Hematopoietic multipotent progenitor cell treated with erythropoietin and hydrocortisone succinate and interleukin-3 and kit ligand, for 15 days (in vitro differentiated cells): ENCODE results near the gene FAM83F.

Source experiments
- DNase-seq: peaks from one replicate; pipeline ENCODE4 v3.0.0-alpha.2; 2015; ENCODE audit warnings: low spot score

The FAM83F gene

DNA sequence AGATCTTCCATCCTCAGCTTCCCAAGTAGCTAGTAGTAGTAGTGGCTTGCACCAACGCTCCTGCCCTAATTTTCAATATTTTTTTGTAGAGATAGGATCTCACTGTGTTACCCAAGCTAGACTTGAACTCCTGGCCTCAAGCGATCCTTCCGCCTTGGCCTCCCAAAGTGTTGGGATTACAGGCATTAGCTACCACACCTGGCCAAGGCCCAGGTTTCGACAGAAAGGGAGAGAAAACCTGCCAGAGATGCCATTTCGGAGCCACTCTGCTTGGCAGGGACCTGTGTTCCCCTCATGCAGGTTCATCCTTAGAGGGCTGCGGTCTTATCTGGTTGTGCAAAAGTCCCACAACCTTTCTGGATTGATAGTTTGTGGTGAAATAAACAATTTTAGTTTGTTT lies 41.4 kb downstream of the FAM83F start:
- DNase-seq, result no peak

DNA sequence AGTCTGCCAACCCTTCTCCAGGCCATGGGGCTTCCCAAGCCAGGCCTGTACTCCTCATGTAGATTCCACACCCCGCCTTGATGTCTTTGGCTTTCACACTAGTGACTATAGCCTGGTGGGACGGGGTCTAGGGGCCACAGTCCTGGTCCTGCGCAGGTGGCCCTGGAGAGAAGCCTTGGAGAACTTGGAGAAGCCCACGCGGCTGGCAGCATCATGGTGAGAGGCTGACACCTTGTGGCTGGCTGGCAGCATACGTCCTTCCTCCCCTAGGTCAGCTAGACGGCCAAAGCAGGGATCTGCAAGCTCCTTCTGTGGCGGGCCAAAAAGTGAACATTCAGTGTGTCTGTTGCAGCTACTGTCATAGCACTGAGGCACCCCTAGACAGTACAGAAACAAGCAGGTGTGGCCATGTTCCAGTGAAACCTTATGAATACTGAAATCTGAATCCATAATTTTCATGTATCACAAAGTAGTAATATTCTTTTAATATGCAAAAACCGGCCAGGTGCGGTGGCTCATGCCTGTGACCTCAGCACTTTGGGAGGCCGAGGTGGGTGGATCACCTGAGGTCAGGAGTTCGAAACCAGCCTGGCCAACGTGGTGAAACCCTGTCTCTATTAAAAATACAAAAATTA lies 42.0 kb downstream of the FAM83F start:
- DNase-seq, result peak; percentile 67

DNA sequence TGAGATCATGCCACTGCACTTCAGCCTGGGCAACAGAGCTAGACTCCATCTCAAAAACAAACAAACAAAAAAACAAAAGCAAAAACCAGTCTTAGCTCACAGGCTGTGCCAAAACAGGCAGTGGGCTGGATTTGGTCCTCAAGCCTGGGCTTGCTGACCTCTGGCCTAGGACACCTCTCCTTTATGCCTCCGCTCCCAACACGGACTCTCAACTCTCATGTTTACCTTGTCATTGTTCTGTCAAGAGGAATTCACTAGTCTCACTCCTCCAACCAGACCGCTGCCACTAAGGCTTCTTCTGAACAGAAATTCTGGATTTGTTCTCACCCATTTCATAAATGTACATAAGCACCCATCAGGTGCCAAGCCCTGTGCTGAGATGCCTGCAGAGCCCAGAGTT lies 42.6 kb downstream of the FAM83F start:
- no peak for DNase-seq

DNA sequence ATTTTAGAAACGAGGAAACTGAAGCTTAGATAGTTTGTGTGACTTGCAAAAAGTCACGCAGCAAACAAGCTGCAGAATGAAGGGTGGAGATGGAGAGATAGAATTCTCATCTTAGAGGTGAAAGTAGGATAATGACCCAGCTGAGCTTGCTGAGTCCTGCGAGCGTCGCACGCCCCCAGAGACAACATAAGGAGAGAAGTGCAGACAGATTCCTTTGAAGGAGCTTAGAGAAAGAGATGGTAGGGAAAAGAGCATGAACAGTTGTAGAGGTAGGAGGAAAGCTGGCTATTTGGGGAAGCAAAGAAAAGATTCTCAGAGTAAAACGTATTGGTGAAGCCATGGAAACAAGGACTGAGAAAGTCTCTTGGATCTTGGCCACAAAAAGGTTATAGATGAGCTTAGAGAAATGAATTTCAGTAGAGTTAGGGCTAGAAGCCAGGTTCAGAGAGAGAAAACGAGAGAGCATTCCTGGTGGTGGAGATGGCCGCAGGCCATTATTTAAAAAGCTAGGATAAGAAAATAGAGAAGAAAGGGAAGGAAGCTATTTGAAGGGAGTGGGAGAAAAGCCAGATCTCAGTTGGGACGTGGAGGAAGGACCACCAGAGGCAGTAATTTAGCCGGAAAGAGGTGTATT lies 44.8 kb downstream of the FAM83F start:
- no peak for DNase-seq

DNA sequence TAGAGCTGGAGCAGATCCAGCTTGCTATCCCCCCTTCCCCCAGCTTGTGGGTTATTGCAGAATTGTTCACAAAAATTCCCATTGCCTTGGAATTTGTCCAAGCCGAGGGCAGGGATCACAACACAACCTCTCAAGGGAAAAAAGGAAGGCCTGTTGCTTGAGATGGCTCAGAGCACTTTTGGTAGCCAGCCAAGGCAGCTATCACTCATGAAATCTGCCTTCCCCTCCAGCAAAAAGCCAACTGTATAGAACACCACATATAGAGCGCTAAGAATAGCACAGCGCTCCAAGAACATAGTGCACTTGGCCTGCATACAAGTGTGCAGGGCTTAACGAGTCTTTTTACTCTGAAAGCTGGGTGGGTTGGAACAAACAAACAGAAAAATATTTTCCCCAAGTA lies 46.2 kb downstream of the FAM83F start:
- DNase-seq, result peak; percentile 56

DNA sequence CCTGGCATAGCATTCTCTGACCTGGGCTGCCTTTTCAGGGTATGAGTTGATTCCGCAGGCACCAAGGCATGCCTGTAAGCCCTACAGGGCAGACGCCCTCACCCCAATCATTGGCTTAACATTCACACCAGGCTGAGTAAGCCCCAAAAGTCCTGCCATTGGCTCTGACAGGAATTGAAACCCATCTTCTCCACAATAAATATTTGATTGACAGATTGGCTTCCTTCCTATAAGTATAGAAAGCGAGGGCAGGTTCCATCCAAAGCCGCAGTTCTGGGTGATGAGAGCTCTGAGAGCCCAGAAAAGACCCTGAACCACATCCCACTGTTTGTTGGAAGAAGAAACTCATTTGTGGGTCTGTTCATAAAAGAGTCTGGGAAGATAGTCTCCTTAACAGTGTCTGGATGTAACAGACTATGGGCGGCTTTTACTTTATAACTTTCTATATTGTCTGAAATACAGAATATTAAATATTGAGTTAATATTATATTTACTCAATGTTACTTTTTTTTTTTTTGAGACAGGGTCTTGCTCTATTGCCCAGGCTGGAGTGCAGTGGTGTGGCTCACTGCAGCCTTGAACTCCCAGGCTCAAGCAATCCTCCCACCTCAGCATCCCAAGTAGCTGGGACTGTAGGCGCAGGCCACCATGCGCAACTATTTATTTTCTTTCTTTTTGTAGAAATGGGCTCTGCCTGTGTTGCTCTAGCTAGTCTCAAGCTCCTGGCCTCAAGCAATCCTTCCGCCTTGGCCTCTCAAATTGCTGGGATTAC lies 46.8 kb downstream of the FAM83F start:
- no peak for DNase-seq

DNA sequence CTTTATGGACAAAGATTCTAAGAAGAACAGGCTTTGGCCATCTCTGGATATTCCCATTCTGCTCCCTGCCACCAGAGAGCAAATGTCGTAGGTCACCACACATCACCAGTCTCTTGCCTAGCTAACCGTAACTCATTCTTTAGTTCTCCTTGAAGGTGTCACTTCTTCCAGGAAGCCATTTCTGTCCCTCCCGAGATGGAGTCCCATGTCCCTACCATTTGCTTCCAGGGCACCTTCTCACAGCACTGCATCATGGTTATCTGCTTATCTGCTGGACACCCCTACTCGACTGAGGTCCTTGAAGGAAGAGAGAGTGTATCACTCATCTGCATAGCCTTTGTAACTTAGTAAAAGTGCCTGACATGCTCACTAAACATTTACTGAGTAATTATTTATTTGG lies 47.6 kb downstream of the FAM83F start:
- no peak for DNase-seq

DNA sequence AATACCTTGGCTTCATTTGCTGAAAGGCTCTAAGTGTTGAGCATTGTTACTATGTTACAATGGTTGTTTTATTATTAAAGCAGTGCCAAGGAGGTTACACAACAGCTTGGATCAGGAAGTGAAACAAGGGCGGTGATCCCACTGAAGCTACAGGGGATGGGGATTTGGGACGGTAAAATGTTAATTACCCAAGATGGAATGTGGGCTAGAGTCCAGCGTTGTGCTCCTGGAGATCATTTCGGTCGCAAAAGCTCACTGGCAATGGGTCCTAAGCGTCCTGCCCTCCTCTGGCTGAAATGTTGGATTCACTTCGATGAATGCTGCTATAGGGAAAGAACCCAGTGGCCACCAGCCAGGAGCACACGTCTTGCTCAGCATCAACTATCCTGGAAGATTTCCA lies 48.3 kb downstream of the FAM83F start:
- DNase-seq, result no peak

DNA sequence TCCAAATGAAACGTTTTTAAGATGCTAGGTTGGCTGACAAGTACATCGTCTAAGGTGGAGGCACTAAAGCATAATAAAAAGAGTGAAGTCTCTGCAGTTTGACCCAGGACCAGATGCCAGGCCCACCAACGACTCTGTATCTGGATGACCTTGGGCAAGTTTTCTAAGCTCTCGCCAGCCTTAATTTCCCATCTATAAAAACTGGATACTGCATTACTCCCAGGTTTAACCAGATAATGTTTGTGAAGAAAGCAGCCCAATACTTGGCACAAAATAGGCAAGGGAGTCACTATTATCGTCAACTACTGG lies 49.0 kb downstream of the FAM83F start:
- no peak for DNase-seq

DNA sequence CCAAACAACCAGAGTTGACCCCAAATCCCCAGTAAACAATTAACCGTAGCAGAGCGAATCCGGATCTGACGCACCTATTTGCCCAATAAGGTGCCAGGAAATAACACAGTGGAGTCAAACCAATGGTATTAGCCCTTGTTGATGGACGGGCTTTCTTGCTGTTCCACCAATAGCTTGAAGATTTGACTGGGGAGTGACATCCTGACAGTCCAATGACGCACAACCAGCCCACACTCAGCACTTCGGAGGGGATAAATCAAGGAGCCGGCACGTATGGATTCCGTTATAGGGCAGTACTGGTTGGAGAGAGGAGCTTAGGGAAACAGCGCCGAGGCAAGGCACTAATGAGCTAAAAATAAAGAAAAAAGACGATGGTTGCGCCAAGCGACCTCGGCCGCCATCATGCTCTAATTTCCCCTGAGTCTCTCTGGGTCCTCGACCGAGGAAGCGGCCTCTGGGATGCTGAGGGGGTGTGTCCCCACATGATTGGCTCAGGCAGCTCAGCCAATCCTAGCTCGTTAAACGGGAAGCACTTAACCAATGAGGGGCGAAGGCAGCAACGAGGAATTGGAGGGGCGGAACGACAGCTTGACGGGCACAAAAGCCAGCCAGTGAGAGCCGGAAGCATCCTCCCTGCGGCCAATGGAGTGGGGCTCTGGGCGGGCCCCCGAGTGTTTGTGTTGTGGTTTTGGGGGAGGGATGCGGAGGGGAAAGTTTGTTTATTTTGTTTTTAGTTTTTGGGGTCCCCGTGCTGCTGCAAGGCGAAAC lies 49.5 kb downstream of the FAM83F start:
- peak; percentile 99 for DNase-seq

DNA sequence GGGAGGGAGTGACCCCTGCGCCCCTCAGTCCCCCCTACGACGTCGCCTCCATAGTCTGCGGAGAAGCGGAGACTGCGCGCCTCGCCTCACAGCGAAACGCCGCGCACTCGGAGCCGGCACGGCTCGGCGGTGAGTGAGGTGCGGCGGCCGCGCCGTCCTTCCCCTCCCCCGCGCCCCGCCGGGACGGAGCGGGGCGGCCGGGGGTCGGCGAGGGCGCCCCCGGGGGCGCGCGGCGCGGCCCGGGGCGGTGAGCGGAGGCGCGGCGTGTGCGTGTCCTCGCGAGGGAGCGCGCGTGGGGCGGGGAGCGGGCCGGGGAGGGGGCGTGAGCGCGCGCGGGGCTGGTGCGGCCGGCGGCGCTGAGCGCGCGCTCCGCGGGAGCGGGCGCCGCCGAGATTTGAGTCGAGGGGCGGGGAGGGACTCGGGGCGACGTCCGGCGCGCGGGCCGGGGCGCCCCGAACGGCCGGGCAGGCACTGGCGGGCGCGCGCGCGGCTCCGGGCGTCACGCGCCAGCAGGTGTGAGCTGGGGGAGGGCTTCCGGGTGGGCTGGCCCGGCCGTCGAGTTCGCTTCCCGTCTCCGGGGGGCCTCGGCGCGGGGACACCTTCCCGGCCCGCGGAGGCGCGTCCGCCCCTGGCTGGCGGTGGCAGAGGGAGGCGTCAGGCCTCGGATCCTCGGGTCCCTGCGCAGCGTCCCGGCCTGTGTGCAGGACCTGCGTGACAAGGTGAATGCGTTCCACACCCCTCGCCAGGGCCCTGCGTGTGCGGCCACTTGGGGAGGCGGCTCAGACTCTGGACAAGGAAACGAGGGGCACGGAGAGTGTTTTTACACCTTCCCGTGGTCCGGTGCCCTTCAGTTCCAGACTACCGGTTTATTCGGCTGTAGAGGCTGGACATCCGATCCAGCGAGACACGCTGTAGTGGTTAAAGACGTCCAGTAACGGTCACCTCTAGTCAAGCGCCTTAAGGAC lies 50.4 kb downstream of the FAM83F start:
- DNase-seq, result peak; percentile 27

DNA sequence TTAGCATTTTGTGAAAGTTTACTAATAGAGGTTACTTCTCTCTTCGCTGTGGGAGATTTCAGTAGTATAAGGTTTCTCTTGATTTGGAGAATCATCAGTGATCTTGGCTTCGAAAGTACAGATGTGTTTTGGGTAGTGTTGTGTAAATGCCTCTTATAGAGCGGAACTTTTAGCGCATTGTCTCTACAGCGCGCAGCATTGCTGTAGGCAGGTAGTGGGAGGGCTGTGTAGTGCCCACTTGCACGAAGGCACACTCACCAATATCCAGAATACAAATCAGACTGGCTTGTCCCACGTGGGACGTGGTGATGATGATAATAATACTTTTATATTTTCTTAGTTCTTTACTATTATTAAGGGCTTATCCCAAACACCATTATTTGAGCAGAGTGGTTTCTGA lies 51.4 kb downstream of the FAM83F start:
- DNase-seq, result no peak

DNA sequence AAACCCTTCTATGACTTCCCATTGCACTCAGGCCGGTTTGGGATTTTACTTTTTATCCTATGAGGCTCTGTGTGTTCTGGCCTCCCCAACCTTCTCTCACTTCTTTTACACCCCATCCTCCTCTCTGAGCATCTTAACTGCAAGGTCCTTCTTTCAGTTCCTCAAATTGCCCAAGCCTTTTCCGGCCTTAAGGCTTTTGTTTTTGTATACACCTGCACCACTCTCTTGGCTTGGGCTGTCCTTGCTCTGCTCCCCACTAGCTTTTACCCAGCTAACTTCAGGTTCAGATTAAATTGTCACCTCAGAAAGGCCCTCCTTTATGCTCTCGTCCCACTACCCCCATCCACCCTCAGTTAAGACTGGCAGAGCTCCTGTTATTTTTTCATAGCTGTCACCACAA lies 55.5 kb downstream of the FAM83F start:
- DNase-seq, result no peak

DNA sequence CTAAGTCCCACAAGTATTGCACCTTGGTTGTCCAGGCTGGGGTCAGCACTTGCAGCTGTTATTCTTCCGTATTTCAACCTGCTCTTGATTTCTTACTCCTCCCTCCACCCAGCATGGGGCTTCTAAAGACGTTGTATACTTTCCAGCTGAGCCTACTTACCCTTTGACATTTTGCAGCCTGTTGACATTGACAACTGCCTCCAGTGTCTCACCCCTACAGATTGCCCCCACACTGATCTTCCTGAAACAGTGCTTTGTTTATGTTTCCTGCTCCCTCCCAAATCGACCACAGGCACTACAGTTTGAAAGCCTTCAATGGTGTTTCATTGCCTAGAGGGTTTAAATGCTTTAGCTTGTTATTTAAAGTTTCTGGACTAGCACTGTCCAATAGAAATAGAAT lies 56.6 kb downstream of the FAM83F start:
- no peak for DNase-seq

DNA sequence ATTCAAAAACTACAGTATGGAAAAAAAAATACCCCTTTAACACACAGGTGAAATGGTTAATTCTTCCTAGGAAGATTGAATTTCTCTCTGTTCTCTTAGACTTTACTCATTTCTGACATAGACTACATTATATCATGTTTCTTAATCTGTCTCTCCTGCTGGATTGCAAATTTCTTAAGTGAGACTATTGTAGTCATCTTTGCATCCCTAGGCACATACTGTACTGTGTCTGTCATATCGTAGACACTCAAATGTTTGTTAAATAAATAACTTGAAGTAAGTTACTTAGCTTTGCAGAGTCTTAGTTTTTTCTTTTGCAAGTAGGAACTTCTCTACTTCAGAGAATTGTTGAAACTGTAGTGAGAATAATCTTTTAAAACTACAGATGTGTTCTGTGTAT lies 58.7 kb downstream of the FAM83F start:
- no peak for DNase-seq

DNA sequence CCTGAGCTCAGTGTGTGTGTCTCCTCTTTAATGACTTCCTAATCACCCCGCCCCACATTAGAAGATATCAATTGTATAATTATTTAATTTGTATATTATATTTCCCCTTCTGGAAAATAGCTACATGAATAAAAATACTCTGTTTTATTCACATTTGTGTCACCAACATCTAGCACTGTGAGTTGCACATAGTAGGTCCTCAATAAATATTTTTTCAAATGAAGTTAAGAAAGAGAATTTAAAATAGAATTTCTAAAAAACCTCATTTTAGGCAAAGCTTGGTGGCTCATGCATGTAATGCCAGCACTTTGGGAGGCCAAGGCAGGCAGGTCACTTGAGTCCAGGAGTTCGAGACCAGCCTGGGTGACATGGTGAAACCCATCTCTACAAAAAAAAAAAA lies 59.7 kb downstream of the FAM83F start:
- no peak for DNase-seq

DNA sequence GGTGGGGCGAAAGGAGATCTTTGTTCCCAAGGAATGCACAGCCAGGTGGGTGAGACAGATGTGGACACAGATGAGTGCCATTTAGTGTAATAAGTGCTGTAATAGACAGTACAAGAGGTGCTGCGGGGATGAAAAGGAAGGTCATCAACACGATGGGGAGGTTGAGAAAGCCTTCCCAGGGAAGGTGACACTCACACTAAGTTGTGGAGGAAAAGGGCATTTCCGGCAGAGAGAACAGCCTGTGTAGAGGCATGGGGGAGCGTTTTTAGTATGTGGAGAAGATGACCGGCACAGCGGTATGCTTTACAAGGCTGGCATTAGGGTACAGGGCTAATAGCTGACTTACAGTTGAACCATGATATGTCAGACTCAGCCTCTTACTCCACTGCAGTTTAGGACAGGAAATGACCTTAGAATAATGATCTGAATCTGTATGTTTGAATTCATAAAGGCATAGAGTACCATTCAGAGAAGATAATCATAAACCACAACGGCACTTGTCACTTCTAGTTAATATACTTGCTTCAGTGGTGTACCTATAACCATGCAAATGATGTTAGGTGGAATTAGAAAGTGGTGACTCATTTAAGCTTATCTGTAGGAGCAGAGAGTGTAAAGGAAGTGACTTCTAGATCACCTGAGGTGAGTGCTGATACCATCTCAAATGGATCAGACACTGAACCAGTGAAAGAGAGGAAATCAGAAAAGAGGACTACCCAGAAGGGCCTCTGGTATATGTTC lies 60.6 kb downstream of the FAM83F start:
- DNase-seq, result no peak

DNA sequence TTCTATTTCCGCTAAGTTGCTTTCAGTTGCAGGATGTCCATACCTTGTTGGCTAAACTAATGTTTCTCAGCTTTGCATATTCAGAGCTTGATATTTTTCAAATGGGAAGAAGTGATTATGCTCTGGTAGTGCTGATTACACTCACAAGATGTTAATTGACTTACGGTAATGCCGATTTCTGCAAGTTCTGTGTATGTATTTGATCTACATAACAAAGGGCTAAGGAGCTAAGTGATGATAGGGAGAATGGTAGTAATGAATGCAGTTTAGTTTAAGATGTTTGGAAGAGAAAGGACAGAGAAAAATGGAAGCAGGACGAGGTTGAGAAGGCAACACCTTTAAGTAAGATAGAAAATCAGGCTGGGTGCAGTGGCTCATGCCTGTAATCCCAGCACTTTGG lies 61.4 kb downstream of the FAM83F start:
- DNase-seq, result no peak

DNA sequence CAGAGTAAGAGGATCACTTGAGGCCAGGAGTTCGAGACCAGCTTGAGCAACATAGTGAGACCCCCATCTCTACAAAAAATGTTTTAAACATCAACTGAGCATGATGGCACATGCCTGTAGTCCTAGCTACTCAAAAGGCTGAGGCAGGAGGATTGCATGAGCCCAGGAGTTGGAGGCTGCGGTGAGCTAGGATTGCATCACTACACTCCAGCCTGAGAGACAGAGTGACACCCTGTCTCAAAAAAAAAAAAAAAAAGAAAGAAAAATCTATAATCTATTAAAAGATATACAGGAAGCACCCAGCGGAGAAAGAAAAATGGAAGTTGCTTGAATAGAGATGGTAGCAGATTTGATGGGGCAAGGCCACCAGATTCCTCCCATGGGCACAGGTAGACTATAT lies 61.8 kb downstream of the FAM83F start:
- no peak for DNase-seq

DNA sequence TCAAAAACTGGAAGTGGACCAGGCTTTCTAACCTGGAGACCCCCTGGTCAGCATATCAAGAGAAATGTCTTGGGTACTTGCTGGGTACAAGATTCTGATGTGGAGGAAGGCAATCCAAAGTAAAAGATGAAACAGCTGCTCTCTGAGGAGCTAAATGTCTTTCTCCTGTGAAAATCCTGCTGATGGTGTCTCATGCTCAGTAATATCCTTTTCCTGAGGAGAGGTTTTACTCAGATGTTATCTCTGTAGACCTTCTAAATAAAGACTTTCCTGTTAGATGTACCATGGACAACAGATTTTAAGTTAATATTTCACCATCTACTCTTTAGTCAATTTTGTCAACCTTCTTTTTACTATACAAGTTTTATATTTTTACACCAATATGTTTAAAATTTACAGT lies 62.9 kb downstream of the FAM83F start:
- no peak for DNase-seq

DNA sequence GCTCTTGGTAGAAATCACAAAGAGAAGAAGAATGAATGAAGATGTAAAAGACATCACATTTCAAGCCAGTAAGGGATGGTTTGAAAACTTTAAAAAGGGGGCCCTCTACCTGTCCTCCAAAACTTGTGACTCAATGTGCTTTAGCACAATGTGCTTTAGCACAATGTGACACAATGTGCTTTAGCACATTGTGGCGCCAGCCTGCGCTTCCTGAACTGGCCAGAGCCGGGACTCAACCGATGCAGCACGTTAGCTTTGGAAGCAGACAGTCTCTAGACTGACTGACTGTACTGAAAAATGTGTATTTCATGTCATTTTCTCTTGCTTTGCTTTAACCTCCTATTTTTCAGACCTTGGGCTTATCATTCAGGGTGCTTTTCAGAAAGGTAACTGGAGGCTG lies 63.5 kb downstream of the FAM83F start:
- no peak for DNase-seq
